Measurements from ENCODE around the gene LHFPL6.

Gene LHFPL6

DNA sequence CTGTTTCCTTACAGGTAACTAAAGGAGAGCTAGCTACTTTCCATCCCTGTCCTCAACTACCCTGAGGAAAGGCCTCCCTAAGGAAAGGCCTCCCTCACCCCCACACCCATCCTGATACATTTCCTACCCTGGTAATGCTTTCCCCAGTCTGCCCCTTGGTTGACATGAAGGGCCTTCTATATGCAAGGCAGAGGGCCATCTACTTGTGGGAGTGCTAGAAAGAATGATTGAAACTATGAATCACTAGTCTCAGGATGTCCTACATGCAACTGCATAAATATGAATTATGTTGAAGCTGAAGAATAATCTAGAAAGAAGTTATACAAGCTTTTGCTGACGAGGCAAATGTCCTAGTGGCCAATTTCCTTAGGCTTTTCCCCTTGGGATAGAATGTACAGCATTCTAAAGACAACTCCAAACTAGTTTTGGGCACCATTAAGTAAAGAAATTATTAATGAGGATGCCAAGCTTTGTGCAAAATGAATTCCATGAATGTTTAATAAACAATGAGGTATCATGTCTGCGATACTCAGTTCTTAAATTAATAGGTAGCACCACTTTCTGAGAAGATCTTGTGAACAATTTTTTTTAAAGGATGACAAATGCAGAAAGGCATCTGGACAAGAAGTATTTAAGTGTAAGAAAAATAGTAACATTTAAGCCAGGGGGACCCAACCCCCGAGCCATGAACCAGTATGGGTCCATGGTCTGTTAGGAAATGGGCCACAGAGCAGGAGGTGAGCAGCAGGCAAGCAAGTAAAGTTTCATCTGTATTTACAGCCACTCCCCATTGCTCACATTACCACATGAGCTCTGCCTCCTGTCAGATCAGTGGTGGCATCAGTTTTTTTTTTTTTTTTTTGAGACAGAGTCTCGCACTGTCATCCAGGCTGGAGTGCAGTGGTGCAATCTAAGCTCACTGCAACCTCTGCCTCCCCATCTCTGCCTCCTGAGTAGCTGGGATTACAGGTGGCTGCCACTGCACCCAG is 223.0 kb downstream of the LHFPL6 start:
- DNase-seq (ENCODE audit: low read depth) = no peak
- H3K9me3 ChIP-seq (ENCODE audit: control insufficient read depth, low read length) = no peaks in the 10 kb centered on the region
- H3K4me3 ChIP-seq (ENCODE audit: low read length) = no peak overlapping the region
- H3K4me1 ChIP-seq (ENCODE audit: control insufficient read depth, insufficient read depth, low read length) = peaks cover 3% of the 10 kb centered on the region
- no peaks in the 10 kb centered on the region for H3K27me3 ChIP-seq (replicated peaks; ENCODE audit: control insufficient read depth, insufficient read depth, low read length)
- no peak overlapping the region for H3K9ac ChIP-seq (ENCODE audit: low read length)
- no peaks in the 10 kb centered on the region for H3K36me3 ChIP-seq (ENCODE audit: control insufficient read depth, insufficient read depth, low read length, severe bottlenecking)

DNA sequence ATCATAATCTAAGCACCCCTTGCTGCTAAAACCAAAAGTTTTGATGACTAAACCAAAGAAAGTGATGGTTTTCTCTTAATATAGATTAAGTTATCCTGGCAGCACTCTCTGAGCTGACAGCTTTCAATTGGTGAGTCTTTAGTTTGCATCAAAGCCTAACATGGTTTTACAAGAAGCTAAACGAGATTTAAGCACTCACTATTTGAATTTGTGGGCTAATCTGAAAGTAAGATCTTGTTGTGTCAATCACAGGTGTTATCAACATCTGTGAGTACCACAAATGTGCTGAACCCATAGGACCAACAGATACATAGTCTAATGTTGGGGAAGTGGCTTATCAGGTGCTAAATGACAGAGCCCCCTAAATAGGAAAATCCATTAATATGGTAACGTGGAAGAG is 223.9 kb downstream of the LHFPL6 start:
- Histone ChIP-seq H3K9ac (ENCODE audit: low read length) (no peak overlapping the region), H3K9me3 (ENCODE audit: control insufficient read depth, low read length) (no peaks in the 10 kb centered on the region), H3K36me3 (ENCODE audit: control insufficient read depth, insufficient read depth, low read length, severe bottlenecking) (no peaks in the 10 kb centered on the region), H3K4me1 (ENCODE audit: control insufficient read depth, insufficient read depth, low read length) (no peaks in the 10 kb centered on the region), H3K27me3 (replicated peaks; ENCODE audit: control insufficient read depth, insufficient read depth, low read length) (no peaks in the 10 kb centered on the region), H3K4me3 (ENCODE audit: low read length) (no peak overlapping the region)
- DNase-seq (ENCODE audit: low read depth) = no peak

DNA sequence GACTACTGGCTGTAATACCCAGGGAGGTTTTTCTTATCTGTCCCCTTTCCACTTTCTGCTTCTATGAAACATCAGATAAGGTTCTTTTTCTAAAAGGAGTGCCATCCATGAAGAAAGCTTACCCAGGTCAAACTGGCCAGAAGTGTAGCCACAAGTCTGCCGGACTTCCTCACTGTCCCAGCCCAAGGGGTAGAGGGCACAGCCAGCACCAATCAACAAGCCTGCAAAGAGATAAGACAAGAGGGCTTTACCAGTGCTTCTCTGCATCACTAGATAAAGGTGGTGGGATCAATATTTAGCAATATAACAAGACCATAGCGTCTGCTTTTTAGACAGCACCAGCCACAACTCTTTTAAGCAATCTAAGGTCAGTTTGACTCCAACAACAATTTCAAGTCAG is 224.7 kb downstream of the LHFPL6 start:
- DNase-seq (ENCODE audit: low read depth) = no peak
- Histone ChIP-seq H3K9ac (ENCODE audit: low read length) (no peak overlapping the region), H3K9me3 (ENCODE audit: control insufficient read depth, low read length) (no peaks in the 10 kb centered on the region), H3K4me3 (ENCODE audit: low read length) (no peak overlapping the region), H3K36me3 (ENCODE audit: control insufficient read depth, insufficient read depth, low read length, severe bottlenecking) (no peaks in the 10 kb centered on the region), H3K4me1 (ENCODE audit: control insufficient read depth, insufficient read depth, low read length) (no peaks in the 10 kb centered on the region), H3K27me3 (replicated peaks; ENCODE audit: control insufficient read depth, insufficient read depth, low read length) (no peaks in the 10 kb centered on the region)

DNA sequence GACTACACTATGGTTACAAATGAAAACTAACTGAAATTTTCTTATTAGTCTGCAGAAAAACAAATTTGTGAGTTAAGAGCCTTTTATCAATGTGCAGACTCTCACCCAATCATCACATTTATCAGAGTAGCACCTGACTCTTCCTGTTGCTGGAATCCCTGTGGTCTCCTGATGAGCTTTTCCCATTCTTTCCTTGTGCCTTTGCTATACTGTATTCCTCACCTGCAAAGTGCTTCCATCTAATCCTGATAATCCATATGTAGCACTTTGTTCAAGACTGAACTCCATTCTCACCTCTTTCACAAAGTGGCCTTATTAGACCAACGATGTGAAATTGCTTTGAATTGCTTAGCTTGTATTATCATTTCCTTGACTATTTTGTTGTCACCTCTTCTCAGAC is 225.3 kb downstream of the LHFPL6 start:
- H3K9ac ChIP-seq (ENCODE audit: low read length) = no peak overlapping the region
- H3K4me3 ChIP-seq (ENCODE audit: low read length) = no peak overlapping the region
- no peaks in the 10 kb centered on the region for H3K9me3 ChIP-seq (ENCODE audit: control insufficient read depth, low read length)
- no peak for DNase-seq (ENCODE audit: low read depth)
- no peaks in the 10 kb centered on the region for H3K4me1 ChIP-seq (ENCODE audit: control insufficient read depth, insufficient read depth, low read length)
- no peaks in the 10 kb centered on the region for H3K36me3 ChIP-seq (ENCODE audit: control insufficient read depth, insufficient read depth, low read length, severe bottlenecking)
- no peaks in the 10 kb centered on the region for H3K27me3 ChIP-seq (replicated peaks; ENCODE audit: control insufficient read depth, insufficient read depth, low read length)

DNA sequence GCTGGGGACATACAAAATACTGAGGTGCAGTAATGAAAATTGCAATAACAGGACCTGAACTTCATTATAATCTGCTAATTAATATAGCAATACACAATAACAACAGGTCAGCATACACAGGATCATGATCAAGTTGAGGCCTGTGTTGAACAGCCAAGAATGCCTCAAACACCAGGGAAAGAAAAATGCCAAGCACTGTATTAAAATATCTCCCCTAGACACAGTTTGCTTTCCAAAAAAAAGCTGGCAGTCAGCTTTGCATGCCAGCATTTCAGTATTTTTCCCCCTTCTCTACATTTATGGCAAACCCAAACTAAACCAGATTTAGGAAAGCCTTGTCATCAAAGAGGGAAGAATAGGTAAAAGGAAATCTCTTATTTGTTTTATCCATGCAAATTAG is 226.9 kb downstream of the LHFPL6 start:
- Histone ChIP-seq H3K4me3 (ENCODE audit: low read length) (no peak overlapping the region), H3K9ac (ENCODE audit: low read length) (no peak overlapping the region), H3K27me3 (replicated peaks; ENCODE audit: control insufficient read depth, insufficient read depth, low read length) (no peaks in the 10 kb centered on the region), H3K36me3 (ENCODE audit: control insufficient read depth, insufficient read depth, low read length, severe bottlenecking) (no peaks in the 10 kb centered on the region), H3K9me3 (ENCODE audit: control insufficient read depth, low read length) (no peaks in the 10 kb centered on the region), H3K4me1 (ENCODE audit: control insufficient read depth, insufficient read depth, low read length) (no peaks in the 10 kb centered on the region)
- DNase-seq (ENCODE audit: low read depth) = no peak

DNA sequence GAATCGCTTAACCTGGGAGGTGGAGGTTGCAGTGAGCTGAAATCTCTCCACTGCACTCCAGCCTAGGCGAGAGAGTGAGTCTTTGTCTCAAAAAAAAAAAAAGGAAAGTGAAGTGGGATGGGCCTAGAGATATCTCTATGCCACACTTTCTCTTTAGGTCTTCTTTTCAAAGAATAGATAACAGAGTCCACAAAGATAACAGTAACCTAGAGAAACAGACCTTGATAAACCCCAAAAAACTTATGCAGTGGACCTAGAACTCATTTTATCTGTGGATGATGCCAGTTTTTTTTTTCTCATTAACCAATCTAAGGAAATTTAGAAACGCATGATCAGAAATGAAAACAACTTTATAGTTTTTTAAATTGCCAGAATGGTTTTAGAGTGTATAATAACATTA is 227.4 kb downstream of the LHFPL6 start:
- Histone ChIP-seq H3K9me3 (ENCODE audit: control insufficient read depth, low read length) (no peaks in the 10 kb centered on the region), H3K36me3 (ENCODE audit: control insufficient read depth, insufficient read depth, low read length, severe bottlenecking) (no peaks in the 10 kb centered on the region), H3K27me3 (replicated peaks; ENCODE audit: control insufficient read depth, insufficient read depth, low read length) (no peaks in the 10 kb centered on the region), H3K9ac (ENCODE audit: low read length) (no peak overlapping the region), H3K4me1 (ENCODE audit: control insufficient read depth, insufficient read depth, low read length) (peaks cover 3% of the 10 kb centered on the region), H3K4me3 (ENCODE audit: low read length) (no peak overlapping the region)
- no peak for DNase-seq (ENCODE audit: low read depth)

DNA sequence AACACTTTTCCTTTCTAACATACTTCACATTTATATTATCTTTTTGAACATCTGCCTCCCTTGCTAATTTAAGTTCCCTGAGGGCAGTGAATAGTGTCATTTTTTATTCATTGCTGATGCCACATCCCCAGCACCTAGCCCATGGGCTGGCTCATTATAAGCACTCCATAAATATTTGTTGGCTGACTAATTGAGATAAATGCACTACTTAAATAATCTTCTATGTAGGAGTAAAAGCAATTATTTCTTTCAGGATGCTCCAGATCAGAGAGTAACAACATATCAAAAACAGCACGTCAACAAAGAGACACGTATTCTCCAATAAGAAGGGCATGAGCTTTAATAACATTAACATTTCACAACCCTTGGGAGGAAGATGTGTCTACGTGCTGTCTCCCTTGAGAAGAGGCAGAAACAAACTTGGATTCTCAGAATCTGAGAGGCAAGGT is 228.2 kb downstream of the LHFPL6 start:
- Histone ChIP-seq H3K4me1 (ENCODE audit: control insufficient read depth, insufficient read depth, low read length) (peaks cover 3% of the 10 kb centered on the region), H3K9ac (ENCODE audit: low read length) (no peak overlapping the region), H3K9me3 (ENCODE audit: control insufficient read depth, low read length) (no peaks in the 10 kb centered on the region), H3K4me3 (ENCODE audit: low read length) (no peak overlapping the region), H3K36me3 (ENCODE audit: control insufficient read depth, insufficient read depth, low read length, severe bottlenecking) (no peaks in the 10 kb centered on the region), H3K27me3 (replicated peaks; ENCODE audit: control insufficient read depth, insufficient read depth, low read length) (no peaks in the 10 kb centered on the region)
- no peak for DNase-seq (ENCODE audit: low read depth)

DNA sequence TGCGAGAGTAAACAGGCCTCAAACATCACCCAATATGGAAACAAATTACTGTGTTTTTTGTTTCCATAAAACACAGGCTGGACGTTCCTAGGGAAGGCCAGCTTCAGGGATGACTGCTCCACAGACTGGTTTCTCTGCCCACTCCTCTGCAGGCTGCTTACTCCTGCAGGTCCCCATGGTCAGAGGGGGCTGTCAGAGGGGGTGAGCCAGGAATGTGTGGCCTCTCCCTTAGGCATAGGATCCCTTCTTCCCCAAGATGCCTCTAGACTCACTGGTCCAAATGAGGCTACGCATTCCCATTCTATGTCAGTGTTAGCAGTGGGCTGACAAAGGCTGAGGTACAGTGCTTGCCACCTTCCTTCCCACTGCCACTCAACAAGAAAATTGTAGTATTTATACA is 229.8 kb downstream of the LHFPL6 start:
- H3K9me3 ChIP-seq (ENCODE audit: control insufficient read depth, low read length) = no peaks in the 10 kb centered on the region
- H3K9ac ChIP-seq (ENCODE audit: low read length) = no peak overlapping the region
- no peaks in the 10 kb centered on the region for H3K27me3 ChIP-seq (replicated peaks; ENCODE audit: control insufficient read depth, insufficient read depth, low read length)
- H3K4me3 ChIP-seq (ENCODE audit: low read length) = no peak overlapping the region
- no peaks in the 10 kb centered on the region for H3K36me3 ChIP-seq (ENCODE audit: control insufficient read depth, insufficient read depth, low read length, severe bottlenecking)
- peaks cover 3% of the 10 kb centered on the region for H3K4me1 ChIP-seq (ENCODE audit: control insufficient read depth, insufficient read depth, low read length)
- DNase-seq (ENCODE audit: low read depth) = no peak

DNA sequence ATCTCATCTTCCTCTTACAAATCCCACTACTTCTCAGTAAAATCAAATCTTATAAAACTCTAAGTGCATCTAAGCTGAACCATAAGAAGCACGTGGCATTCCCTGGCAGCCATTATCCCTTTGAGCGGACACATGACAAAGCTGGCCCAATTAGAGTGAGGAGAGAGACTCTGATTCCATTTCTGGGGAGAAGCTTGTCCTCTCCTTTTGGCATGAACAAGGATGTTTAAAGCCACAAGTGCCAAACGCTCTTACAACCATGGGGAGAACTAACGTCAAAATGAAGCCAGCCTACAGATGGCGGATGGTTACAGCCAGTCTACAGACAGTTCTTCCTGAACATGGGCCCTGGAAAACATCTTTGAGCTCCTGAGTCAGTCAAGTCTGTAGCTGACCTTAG is 231.3 kb downstream of the LHFPL6 start:
- H3K4me3 ChIP-seq (ENCODE audit: low read length) = no peak overlapping the region
- no peaks in the 10 kb centered on the region for H3K9me3 ChIP-seq (ENCODE audit: control insufficient read depth, low read length)
- no peak for DNase-seq (ENCODE audit: low read depth)
- no peaks in the 10 kb centered on the region for H3K36me3 ChIP-seq (ENCODE audit: control insufficient read depth, insufficient read depth, low read length, severe bottlenecking)
- H3K4me1 ChIP-seq (ENCODE audit: control insufficient read depth, insufficient read depth, low read length) = peaks cover 3% of the 10 kb centered on the region
- no peaks in the 10 kb centered on the region for H3K27me3 ChIP-seq (replicated peaks; ENCODE audit: control insufficient read depth, insufficient read depth, low read length)
- H3K9ac ChIP-seq (ENCODE audit: low read length) = no peak overlapping the region

DNA sequence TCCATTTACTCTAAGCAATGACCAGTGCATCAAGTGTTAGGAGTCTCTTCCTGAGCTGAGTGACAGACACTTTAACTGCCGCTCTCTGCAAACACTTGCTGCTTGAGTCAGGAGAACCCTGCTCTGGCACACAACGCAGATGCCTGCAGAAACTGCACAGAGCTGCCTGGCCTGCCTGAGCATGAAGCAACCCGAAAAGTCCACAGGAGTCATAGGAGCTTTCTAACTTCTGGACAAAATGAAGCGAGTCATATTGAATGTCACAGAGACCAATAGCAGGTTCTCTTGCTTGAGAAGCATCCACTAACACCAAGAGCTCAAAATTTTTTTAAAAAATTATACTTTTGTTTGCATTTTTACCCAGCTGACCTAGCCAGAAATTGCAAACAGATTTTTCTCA is 232.4 kb downstream of the LHFPL6 start:
- peak; percentile 62 for DNase-seq (ENCODE audit: low read depth)
- Histone ChIP-seq H3K36me3 (ENCODE audit: control insufficient read depth, insufficient read depth, low read length, severe bottlenecking) (no peaks in the 10 kb centered on the region), H3K9me3 (ENCODE audit: control insufficient read depth, low read length) (no peaks in the 10 kb centered on the region), H3K4me1 (ENCODE audit: control insufficient read depth, insufficient read depth, low read length) (peaks cover 10% of the 10 kb centered on the region), H3K4me3 (ENCODE audit: low read length) (no peak overlapping the region), H3K27me3 (replicated peaks; ENCODE audit: control insufficient read depth, insufficient read depth, low read length) (no peaks in the 10 kb centered on the region), H3K9ac (ENCODE audit: low read length) (no peak overlapping the region)

DNA sequence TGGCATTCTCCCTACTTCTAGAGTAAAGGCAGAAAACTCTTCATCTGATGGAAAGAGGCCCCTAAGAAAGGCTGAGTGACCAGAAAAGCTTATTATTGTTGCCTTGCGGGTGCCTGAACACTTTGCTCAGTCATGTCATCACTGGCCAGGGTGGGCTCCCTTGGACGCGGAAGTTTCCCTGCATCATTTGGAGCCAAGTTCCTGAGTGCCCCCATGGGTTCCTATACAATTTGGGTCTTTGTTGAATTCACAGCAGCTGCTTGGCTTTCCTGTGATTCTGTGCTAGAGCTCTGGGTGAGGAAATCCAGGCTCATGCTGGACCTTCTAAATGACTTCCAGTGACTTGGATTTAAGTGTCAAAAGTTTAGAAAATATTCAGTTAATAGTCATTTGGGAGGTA is 232.9 kb downstream of the LHFPL6 start:
- DNase-seq (ENCODE audit: low read depth) = no peak
- Histone ChIP-seq H3K9ac (ENCODE audit: low read length) (no peak overlapping the region), H3K9me3 (ENCODE audit: control insufficient read depth, low read length) (no peaks in the 10 kb centered on the region), H3K4me1 (ENCODE audit: control insufficient read depth, insufficient read depth, low read length) (peaks cover 15% of the 10 kb centered on the region), H3K4me3 (ENCODE audit: low read length) (no peak overlapping the region), H3K27me3 (replicated peaks; ENCODE audit: control insufficient read depth, insufficient read depth, low read length) (no peaks in the 10 kb centered on the region), H3K36me3 (ENCODE audit: control insufficient read depth, insufficient read depth, low read length, severe bottlenecking) (no peaks in the 10 kb centered on the region)
